Keratinocyte (primary cell): ENCODE results near the gene B3GAT1.

ENCODE experiments used
- EZH2 ChIP-seq: IDR thresholded peaks from one replicate; pipeline ENCODE4 v1.6.1; 2012; ENCODE audit warnings: inconsistent platforms, mild to moderate bottlenecking, low read length, moderate library complexity
- TF ChIP-seq, protein P1 (sequence below), 3 experiments: IDR thresholded peaks in 1 of 3; conservative IDR thresholded peaks in 1 of 3; optimal IDR thresholded peaks in 1 of 3; 2 replicates in 2 of 3; 3 replicates in 1 of 3; pipeline versions ENCODE3 to v1.5.1; 2011; ENCODE audit warnings: low read length in 3 of 3, mild to moderate bottlenecking in 3 of 3, moderate library complexity in 2 of 3, control low read depth in 1 of 3, inconsistent platforms in 1 of 3; ENCODE audit not compliant: insufficient read depth in 2 of 3; ENCODE audit errors: extremely low read depth in 1 of 3

DNA sequence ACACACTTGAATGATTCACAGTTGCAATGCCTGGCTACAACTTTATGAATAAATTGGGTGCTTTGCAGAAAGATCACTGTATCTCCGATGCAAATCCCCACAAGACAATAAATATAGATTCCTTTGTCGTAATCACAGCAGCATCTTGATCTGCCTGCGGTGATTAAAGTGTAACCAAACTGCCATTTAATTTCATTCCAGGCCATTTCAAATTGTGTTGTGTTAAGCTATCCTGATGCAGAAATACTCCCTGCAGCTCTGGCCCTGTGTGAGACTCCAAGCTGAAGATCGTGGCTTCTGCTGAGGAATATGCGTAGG is 40.8 kb upstream of the B3GAT1 start:
- TF ChIP-seq, protein P1, sequence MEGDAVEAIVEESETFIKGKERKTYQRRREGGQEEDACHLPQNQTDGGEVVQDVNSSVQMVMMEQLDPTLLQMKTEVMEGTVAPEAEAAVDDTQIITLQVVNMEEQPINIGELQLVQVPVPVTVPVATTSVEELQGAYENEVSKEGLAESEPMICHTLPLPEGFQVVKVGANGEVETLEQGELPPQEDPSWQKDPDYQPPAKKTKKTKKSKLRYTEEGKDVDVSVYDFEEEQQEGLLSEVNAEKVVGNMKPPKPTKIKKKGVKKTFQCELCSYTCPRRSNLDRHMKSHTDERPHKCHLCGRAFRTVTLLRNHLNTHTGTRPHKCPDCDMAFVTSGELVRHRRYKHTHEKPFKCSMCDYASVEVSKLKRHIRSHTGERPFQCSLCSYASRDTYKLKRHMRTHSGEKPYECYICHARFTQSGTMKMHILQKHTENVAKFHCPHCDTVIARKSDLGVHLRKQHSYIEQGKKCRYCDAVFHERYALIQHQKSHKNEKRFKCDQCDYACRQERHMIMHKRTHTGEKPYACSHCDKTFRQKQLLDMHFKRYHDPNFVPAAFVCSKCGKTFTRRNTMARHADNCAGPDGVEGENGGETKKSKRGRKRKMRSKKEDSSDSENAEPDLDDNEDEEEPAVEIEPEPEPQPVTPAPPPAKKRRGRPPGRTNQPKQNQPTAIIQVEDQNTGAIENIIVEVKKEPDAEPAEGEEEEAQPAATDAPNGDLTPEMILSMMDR (optimal IDR thresholded peaks at IDR 0.05 in 1 of 3, IDR thresholded peaks at IDR 0.05 in 1 of 3, conservative IDR thresholded peaks at IDR 0.05 in 1 of 3; ENCODE audit: extremely low read depth in 1 of 3, insufficient read depth in 2 of 3, low read length in 3 of 3): no peak
- no peak for TF ChIP-seq EZH2
